ENCODE data around the gene TEAD1.

Gene TEAD1

GRCh38 chr11:12715941-12716340 lies 41.7 kb downstream of the TEAD1 start:
- no peak for DNase-seq

- DNase-seq: no peak
Observed at GRCh38 chr11:12716816-12717215, 42.6 kb downstream of the TEAD1 start.

GRCh38 chr11:12717851-12718291 lies 43.6 kb downstream of the TEAD1 start:
- DNase-seq: no peak

- no peak for DNase-seq
Observed at GRCh38 chr11:12719221-12719620, 45.0 kb downstream of the TEAD1 start.

GRCh38 chr11:12721816-12722604 lies 47.8 kb downstream of the TEAD1 start:
- DNase-seq: no peak

- DNase-seq: no peak
Observed at GRCh38 chr11:12723421-12724300, 49.4 kb downstream of the TEAD1 start.

GRCh38 chr11:12724301-12725054 lies 50.3 kb downstream of the TEAD1 start:
- DNase-seq: peak; percentile 95

GRCh38 chr11:12725055-12725862 lies 51.0 kb downstream of the TEAD1 start:
- DNase-seq: no peak

- peak; percentile 77 for DNase-seq
Observed at GRCh38 chr11:12725863-12726682, 51.9 kb downstream of the TEAD1 start.

GRCh38 chr11:12727563-12728211 lies 53.5 kb downstream of the TEAD1 start:
- DNase-seq: peak; percentile 78

- DNase-seq: no peak
Observed at GRCh38 chr11:12728417-12728816, 54.2 kb downstream of the TEAD1 start.

GRCh38 chr11:12729941-12730340 lies 55.7 kb downstream of the TEAD1 start:
- DNase-seq: no peak

- DNase-seq: peak; percentile 49
Observed at GRCh38 chr11:12731841-12732336, 57.7 kb downstream of the TEAD1 start.

- no peak for DNase-seq
Observed at GRCh38 chr11:12733091-12733490, 58.9 kb downstream of the TEAD1 start.

- no peak for DNase-seq
Observed at GRCh38 chr11:12734625-12735024, 60.4 kb downstream of the TEAD1 start.

GRCh38 chr11:12735262-12735661 lies 61.0 kb downstream of the TEAD1 start:
- DNase-seq: no peak

GRCh38 chr11:12737024-12737423 lies 62.8 kb downstream of the TEAD1 start:
- no peak for DNase-seq

- DNase-seq: no peak
Observed at GRCh38 chr11:12741671-12742216, 67.5 kb downstream of the TEAD1 start.

- DNase-seq: no peak
Observed at GRCh38 chr11:12743834-12744449, 69.7 kb downstream of the TEAD1 start.
